Natural killer cell treated with Interleukin-12 subunit alpha and Interleukin-12 subunit beta and Interleukin-15 and Interleukin-18, amount 100 ng/mL, for 72 hours (primary cell): ENCODE data around the gene OR5B2. TPM values are rescaled to one million over a fixed set of nuclear protein-coding genes. Genes with fewer than 3 reads are reported as not detected.
"Not testable (repeated sequence)": the region's sequence is repeated elsewhere in the genome, so short reads cannot be mapped to it uniquely, and the experiment has no call there.

Experiments
- ATAC-seq, 2 donors: fragments of 150-1000 bp; cut with Tn5 transposase in 1 of 2; sonication (Bioruptor Pico), chemical (Tn5 transposase) in 1 of 2; 2 replicates each; pipeline ENCODE4 v1.10.0; 2021
- DNase-seq: peaks from one replicate; pipeline ENCODE4 v3.0.0; 2022; ENCODE audit warnings: low spot score
- H3K27ac Mint-ChIP-seq, 2 donors: 1 replicate in 1 of 2; 2 replicates in 1 of 2; pipeline ENCODE4 v1.8.0; 2022; ENCODE audit warnings: mixed read lengths in 2 of 2, mild to moderate bottlenecking in 1 of 2, moderate library complexity in 1 of 2
- H3K27me3 Mint-ChIP-seq, 2 donors: 1 replicate in 1 of 2; 2 replicates in 1 of 2; pipeline ENCODE4 v1.8.0; 2022; ENCODE audit warnings: mixed read lengths in 2 of 2
- H3K36me3 Mint-ChIP-seq: one replicate; pipeline ENCODE4 v1.8.0; 2022; ENCODE audit warnings: mixed read lengths
- H3K4me1 Mint-ChIP-seq, 2 donors: 1 replicate in 1 of 2; 2 replicates in 1 of 2; pipeline ENCODE4 v1.8.0; 2022; ENCODE audit warnings: low read depth in 2 of 2, mixed read lengths in 2 of 2, mild to moderate bottlenecking in 1 of 2
- H3K4me3 Mint-ChIP-seq: one replicate; pipeline ENCODE4 v1.8.0; 2022; ENCODE audit warnings: mixed read lengths
- H3K9me3 Mint-ChIP-seq: 2 replicates; pipeline ENCODE4 v1.8.0; 2022; ENCODE audit warnings: mixed read lengths
- total RNA-seq, 2 donors: library from RNA; stranded (reverse); gene quantifications; one replicate each; pipeline ENCODE4 v1.2.3, GENCODE V29; 2022

OR5B2 gene
- not detected for total RNA-seq

DNA sequence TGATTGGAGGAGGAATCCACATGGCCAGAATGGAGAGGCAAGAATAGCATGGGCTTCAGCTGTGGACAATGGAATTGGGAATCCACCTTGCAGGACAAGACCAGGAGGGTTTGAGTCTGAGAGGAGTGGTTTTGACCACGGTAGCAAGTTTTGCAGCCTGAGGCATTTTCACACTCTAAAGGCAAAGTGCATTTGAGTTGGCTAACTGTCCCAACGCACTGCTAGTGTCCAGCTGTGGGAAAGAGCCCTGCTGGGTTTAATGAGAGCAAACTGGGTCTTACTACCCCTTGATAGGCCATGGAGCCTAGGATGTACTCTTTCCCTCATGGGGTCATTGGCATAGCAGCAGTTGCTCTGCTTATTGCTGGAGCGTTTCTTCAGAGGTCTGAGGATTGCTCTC lies at the start of gene OR5B2:
Gene OR5B2, minus strand, starts transcription at position 101 of the 400 bp plus-strand sequence. CDS start 4,860 bp downstream, outside the sequence.
- Mint-ChIP-seq H3K9me3 (peaks cover 5% of the 10 kb centered on the region), H3K36me3 (peaks cover 7% of the 10 kb centered on the region), H3K4me3 (no peak within 1 kb of the TSS), H3K27ac (no peak within 1 kb of the TSS), H3K4me1 (no peaks in the 10 kb centered on the region), H3K27me3 (peaks cover 8 to 42% of the 10 kb centered on the region in 2 donors)
- no peak for DNase-seq
- no peak for ATAC-seq

DNA sequence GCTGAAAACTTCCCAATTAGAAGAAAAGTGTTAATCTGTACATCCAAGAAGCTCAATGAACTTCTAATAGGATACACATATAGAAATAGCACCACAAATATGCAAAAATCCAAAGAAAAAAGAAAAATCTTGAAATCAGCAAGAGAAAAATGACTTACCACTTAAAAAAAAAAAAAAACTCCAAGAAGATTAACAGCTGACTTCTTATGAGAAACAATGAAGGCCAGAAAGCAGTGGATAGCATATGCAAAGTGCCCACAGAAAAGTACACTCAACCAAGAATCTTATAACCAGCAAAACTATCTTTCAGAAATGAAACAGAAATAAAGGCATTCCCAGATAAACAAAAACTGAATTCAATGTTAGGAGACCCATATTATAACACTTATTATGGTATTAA lies 44.0 kb upstream of the OR5B2 start:
- ATAC-seq (no peak), DNase-seq (no peak)
- Mint-ChIP-seq H3K27ac (no peak overlapping the region), H3K4me1 (no peaks in the 10 kb centered on the region), H3K4me3 (no peak overlapping the region), H3K9me3 (peaks cover 17% of the 10 kb centered on the region), H3K27me3 (peaks cover 12 to 17% of the 10 kb centered on the region in 2 donors), H3K36me3 (peaks cover 22% of the 10 kb centered on the region)

- Mint-ChIP-seq H3K36me3 (peaks cover 7% of the 10 kb centered on the region), H3K27ac (no peak overlapping the region), H3K9me3 (peaks cover 5% of the 10 kb centered on the region), H3K4me3 (no peak overlapping the region), H3K4me1 (no peaks in the 10 kb centered on the region), H3K27me3 (peaks cover 0 to 7% of the 10 kb centered on the region in 2 donors)
- ATAC-seq (no peak), DNase-seq (no peak)
Measured at GRCh38 chr11:58466293-58466692, 38.4 kb upstream of the OR5B2 start.

DNA sequence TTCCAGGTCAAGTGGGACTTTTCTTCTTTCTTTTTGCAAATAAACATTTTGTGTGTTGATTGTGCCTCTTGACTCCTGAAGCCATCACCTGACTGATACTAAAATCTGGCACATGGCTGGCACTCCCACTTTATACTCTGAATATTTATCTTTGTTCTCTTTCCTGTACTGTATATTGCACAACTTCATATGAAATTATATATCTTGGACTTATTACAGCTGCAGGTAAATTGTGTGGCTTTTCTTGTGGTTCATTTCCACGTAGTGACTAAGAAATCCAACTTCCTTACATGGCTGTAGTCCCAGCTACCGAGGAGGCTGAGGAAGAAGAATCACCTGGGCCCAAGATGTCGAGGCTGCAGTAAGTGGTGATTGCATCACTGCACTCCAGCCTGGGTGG lies 37.8 kb upstream of the OR5B2 start:
- DNase-seq, result no peak
- Mint-ChIP-seq H3K27me3 (peaks cover 0 to 7% of the 10 kb centered on the region in 2 donors), H3K4me1 (no peaks in the 10 kb centered on the region), H3K36me3 (peaks cover 5% of the 10 kb centered on the region), H3K27ac (no peak overlapping the region), H3K9me3 (peaks cover 5% of the 10 kb centered on the region), H3K4me3 (no peak overlapping the region)
- no peak for ATAC-seq

- ATAC-seq (no peak), DNase-seq (no peak)
- Mint-ChIP-seq H3K4me1 (no peaks in the 10 kb centered on the region), H3K36me3 (peaks cover 5% of the 10 kb centered on the region), H3K27me3 (peaks cover 19 to 45% of the 10 kb centered on the region in 2 donors), H3K4me3 (no peak overlapping the region), H3K9me3 (peaks cover 5% of the 10 kb centered on the region), H3K27ac (no peak overlapping the region)
Measured at GRCh38 chr11:58451585-58451984, 23.7 kb upstream of the OR5B2 start.

- Mint-ChIP-seq H3K9me3 (peaks cover 5% of the 10 kb centered on the region), H3K4me1 (no peaks in the 10 kb centered on the region), H3K27me3 (peaks cover 21 to 32% of the 10 kb centered on the region in 2 donors), H3K4me3 (no peak overlapping the region), H3K27ac (no peak overlapping the region), H3K36me3 (peaks cover 5% of the 10 kb centered on the region)
- no peak for DNase-seq
- ATAC-seq, result no peak
Measured at GRCh38 chr11:58446294-58446693, 18.4 kb upstream of the OR5B2 start.

GRCh38 chr11:58444300-58444699 lies 16.4 kb upstream of the OR5B2 start:
- DNase-seq (no peak), ATAC-seq (peak in 1 of 2 donors; percentile 40)
- no peaks in the 10 kb centered on the region for H3K4me1 Mint-ChIP-seq
- H3K27ac Mint-ChIP-seq, result no peak overlapping the region
- H3K9me3 Mint-ChIP-seq, result peaks cover 5% of the 10 kb centered on the region
- peaks cover 18 to 31% of the 10 kb centered on the region in 2 donors for H3K27me3 Mint-ChIP-seq
- peaks cover 5% of the 10 kb centered on the region for H3K36me3 Mint-ChIP-seq
- H3K4me3 Mint-ChIP-seq, result no peak overlapping the region

GRCh38 chr11:58442136-58442535 lies 14.2 kb upstream of the OR5B2 start, which contains the start of gene OR5B12:
Gene OR5B12 (minus strand): TSS chr11:58442236. CDS start chr11:58440151, 2,085 bp downstream.
- Mint-ChIP-seq H3K36me3 (no peaks in the 10 kb centered on the region), H3K4me1 (no peaks in the 10 kb centered on the region), H3K9me3 (peaks cover 3% of the 10 kb centered on the region), H3K4me3 (no peak within 1 kb of the TSS), H3K27ac (no peak within 1 kb of the TSS), H3K27me3 (peaks cover 9 to 18% of the 10 kb centered on the region in 2 donors)
- ATAC-seq (no peak), DNase-seq (no peak)

DNA sequence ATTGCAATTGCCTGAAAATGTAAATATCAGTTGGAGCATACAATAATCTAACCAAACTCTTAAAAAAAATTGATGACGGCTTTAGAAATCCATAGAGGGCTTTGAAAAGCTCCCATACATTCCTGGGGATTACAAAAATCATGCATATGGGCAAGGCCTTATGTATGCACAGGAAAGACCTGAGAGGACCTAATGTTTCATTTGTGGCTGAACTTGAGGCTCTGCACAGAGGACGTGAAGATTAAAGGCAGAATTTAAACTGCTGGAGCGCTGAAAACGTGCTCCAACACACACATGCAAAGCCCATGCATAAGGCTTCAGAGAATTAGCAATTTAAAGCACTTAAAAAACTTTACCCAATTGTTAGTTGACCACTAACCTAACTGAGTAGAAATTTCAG lies 10.6 kb upstream of the OR5B2 start:
- Mint-ChIP-seq H3K4me1 (no peaks in the 10 kb centered on the region), H3K27me3 (peaks cover 3 to 14% of the 10 kb centered on the region in 2 donors), H3K36me3 (no peaks in the 10 kb centered on the region), H3K4me3 (no peak overlapping the region), H3K27ac (no peak overlapping the region), H3K9me3 (no peaks in the 10 kb centered on the region)
- DNase-seq (no peak), ATAC-seq (no peak)

- ATAC-seq (no peak), DNase-seq (no peak)
- peaks cover 3 to 32% of the 10 kb centered on the region in 2 donors for H3K27me3 Mint-ChIP-seq
- H3K9me3 Mint-ChIP-seq, result peaks cover under 1% of the 10 kb centered on the region
- H3K4me3 Mint-ChIP-seq, result no peak overlapping the region
- H3K4me1 Mint-ChIP-seq, result no peaks in the 10 kb centered on the region
- peaks cover under 1% of the 10 kb centered on the region for H3K36me3 Mint-ChIP-seq
- no peak overlapping the region for H3K27ac Mint-ChIP-seq
Measured at GRCh38 chr11:58434217-58434616, 6.3 kb upstream of the OR5B2 start.

- peaks cover 5% of the 10 kb centered on the region for H3K36me3 Mint-ChIP-seq
- no peak overlapping the region for H3K27ac Mint-ChIP-seq
- H3K27me3 Mint-ChIP-seq, result peaks cover 8 to 32% of the 10 kb centered on the region in 2 donors
- H3K4me1 Mint-ChIP-seq, result no peaks in the 10 kb centered on the region
- no peak for ATAC-seq
- no peak overlapping the region for H3K4me3 Mint-ChIP-seq
- no peak for DNase-seq
- H3K9me3 Mint-ChIP-seq, result peaks cover 5% of the 10 kb centered on the region
Measured at GRCh38 chr11:58433638-58434203, 5.8 kb upstream of the OR5B2 start.

DNA sequence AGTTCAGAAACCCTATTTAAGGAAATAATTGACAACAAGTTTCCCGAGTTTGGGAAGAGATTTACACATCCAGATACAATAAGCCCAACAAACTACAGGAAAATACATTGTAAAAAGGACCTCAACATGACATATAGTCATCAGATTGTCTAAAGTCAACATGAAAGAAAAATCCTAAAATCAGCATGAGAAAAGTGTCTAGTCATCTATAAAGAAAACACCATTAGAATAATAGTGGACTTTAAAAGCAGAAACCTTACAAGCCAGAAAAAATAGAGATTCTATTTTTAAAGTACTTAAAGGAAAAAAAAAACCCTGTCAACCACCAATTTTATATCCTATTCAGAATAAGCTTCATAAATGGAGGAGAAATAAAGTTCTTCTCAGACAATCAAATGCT lies 1.4 kb upstream of the OR5B2 start:
- DNase-seq (no peak), ATAC-seq (no peak)
- no peak overlapping the region for H3K4me3 Mint-ChIP-seq
- H3K36me3 Mint-ChIP-seq, result peaks cover 7% of the 10 kb centered on the region
- no peak overlapping the region for H3K27ac Mint-ChIP-seq
- H3K4me1 Mint-ChIP-seq, result no peaks in the 10 kb centered on the region
- peaks cover 8 to 42% of the 10 kb centered on the region in 2 donors for H3K27me3 Mint-ChIP-seq
- peaks cover 5% of the 10 kb centered on the region for H3K9me3 Mint-ChIP-seq

DNA sequence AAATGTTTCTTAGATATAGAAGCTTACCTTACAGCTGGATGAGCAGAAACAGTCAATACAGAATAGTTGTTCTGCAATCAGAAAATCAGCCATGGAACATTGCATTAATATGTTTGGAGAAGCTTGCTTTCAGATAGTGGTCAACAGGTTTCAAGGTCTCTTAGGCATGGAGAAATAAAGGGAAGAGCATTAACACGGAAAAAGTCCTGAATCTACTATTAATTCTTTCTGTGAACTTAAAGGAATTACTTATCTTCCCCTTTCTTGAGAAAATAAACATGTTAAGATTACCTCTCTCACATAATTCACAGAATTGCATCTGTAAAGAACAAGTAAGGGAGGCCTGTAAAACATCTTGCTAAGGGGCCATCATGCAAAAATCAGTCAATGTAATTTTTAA lies 21.1 kb downstream of the OR5B2 start, which contains the start of gene OR5B3:
Gene OR5B3, minus strand, starts transcription at position 101 of the 400 bp plus-strand sequence. CDS start 3,465 bp downstream, outside the sequence.
- Mint-ChIP-seq H3K4me3 (no peak within 1 kb of the TSS), H3K27ac (no peak within 1 kb of the TSS), H3K36me3 (peaks cover 7% of the 10 kb centered on the region), H3K4me1 (no peaks in the 10 kb centered on the region), H3K27me3 (peaks cover 2 to 5% of the 10 kb centered on the region in 2 donors), H3K9me3 (peaks cover 17% of the 10 kb centered on the region)
- ATAC-seq, result no peak
- DNase-seq, result no peak

DNA sequence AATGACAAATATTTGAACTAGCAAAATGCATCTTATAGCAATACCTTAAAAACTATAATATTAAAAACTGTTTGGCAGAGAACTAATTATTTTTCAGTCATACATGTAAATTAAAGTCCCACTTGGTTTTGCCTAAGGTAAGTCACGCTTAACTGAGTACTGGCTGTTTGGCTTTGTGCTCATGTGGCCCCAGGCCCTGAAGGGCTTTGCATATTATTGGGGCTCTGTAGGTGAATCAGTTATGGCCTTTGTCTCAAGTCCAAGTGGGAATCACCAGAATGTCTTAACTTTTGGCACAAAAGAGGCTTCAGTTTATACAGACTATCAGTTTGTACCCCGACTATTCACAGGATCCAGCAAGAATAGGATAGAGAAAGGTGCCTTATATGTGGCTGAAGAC lies 28.3 kb downstream of the OR5B2 start:
- DNase-seq, H3K9me3 Mint-ChIP-seq, H3K4me3 Mint-ChIP-seq, H3K36me3 Mint-ChIP-seq, H3K4me1 Mint-ChIP-seq, H3K27ac Mint-ChIP-seq, ATAC-seq: not testable (repeated sequence)
- H3K27me3 Mint-ChIP-seq, result peaks cover 5 to 15% of the 10 kb centered on the region in 2 donors

DNA sequence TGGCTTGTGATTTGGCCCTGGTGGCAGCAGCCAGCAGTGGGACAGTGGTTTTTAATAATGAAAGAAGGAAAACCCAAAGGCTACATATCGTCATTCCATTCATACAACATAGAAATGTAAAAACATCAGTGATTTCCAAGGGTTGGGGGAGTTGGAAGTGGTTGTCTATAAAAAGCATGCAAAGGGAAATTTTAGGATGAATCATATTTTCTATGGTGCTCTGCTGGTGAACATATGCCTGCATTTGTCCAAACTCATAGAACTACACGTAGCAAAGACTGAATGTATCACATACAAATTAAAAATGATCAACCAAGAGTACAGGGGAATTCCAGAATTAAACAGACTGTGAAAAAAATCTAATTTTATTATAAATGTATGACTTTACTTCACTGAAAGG lies 32.3 kb downstream of the OR5B2 start:
- Mint-ChIP-seq H3K9me3 (peaks cover 4% of the 10 kb centered on the region), H3K36me3 (no peaks in the 10 kb centered on the region), H3K4me3 (no peak overlapping the region), H3K4me1 (no peaks in the 10 kb centered on the region), H3K27me3 (peaks cover 7 to 15% of the 10 kb centered on the region in 2 donors), H3K27ac (no peak overlapping the region)
- no peak for ATAC-seq
- DNase-seq, result no peak
